ENCODE data around the gene DIPK2A. TPM values are rescaled to one million over a fixed set of nuclear protein-coding genes. Genes with fewer than 3 reads are reported as not detected.

The DIPK2A gene
- total and polyA plus RNA-seq, 2 of the 13 experiments (the other 11 are each of a cell fraction or from before 2014, with no cell fraction given) = 5.8 to 8.0 TPM

DNA sequence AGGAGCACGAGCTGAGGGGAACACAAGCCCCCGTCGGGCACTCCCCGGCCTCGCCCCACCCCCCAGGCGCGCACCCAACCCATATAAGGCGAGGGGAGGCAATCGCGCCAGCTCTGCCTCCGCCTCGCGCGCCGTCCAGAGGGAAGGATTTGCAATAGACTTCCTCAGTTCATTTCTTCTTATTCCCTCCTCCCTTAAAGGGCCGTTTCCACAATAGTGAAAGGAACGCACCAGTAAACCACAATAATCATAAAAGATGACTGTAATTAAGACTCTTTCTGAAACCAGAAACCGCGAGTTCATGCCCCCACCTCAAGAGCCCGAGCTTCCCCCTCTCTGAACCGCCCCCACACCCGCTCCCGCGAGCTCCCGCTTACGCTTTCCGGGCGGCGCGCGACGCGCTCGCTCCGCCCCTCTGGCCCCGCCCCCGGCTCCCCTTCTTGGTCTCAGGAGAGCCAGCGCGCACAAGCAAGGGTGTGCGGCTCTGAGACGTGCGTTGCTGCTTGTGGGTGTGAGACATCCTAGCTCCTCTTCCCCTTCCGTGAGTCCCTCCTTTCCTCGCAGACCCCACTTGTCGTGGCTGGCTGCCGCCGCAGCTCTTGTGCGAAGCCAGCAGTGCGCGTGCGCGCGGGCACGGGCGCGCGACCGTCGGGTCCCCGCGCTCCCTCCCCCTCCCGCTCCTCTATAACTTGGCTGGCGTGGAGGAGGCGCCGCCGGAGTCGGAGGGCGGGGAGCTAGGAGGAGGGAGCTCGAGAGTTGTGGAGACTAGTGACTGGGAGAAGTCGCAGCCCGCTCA lies at the start of gene DIPK2A (continued):
- TF ChIP-seq, protein P1, sequence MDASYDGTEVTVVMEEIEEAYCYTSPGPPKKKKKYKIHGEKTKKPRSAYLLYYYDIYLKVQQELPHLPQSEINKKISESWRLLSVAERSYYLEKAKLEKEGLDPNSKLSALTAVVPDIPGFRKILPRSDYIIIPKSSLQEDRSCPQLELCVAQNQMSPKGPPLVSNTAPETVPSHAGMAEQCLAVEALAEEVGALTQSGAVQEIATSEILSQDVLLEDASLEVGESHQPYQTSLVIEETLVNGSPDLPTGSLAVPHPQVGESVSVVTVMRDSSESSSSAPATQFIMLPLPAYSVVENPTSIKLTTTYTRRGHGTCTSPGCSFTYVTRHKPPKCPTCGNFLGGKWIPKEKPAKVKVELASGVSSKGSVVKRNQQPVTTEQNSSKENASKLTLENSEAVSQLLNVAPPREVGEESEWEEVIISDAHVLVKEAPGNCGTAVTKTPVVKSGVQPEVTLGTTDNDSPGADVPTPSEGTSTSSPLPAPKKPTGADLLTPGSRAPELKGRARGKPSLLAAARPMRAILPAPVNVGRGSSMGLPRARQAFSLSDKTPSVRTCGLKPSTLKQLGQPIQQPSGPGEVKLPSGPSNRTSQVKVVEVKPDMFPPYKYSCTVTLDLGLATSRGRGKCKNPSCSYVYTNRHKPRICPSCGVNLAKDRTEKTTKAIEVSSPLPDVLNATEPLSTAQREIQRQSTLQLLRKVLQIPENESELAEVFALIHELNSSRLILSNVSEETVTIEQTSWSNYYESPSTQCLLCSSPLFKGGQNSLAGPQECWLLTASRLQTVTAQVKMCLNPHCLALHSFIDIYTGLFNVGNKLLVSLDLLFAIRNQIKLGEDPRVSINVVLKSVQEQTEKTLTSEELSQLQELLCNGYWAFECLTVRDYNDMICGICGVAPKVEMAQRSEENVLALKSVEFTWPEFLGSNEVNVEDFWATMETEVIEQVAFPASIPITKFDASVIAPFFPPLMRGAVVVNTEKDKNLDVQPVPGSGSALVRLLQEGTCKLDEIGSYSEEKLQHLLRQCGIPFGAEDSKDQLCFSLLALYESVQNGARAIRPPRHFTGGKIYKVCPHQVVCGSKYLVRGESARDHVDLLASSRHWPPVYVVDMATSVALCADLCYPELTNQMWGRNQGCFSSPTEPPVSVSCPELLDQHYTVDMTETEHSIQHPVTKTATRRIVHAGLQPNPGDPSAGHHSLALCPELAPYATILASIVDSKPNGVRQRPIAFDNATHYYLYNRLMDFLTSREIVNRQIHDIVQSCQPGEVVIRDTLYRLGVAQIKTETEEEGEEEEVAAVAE (CRISPR knock-in tag; IDR thresholded peaks at IDR 0.05; ENCODE audit: borderline replicate concordance) = no peak
- no peak for TF ChIP-seq ZNF883 (CRISPR knock-in tag; IDR thresholded peaks at IDR 0.05; ENCODE audit: not compliant biosample characterization)
- TF ChIP-seq POLR2AphosphoS5 (IDR thresholded peaks at IDR 0.05; ENCODE audit: low read depth, low read length) = peak; percentile 63; the same call in 1 of the 2 replicates
- no peak for TF ChIP-seq SIN3B (IDR thresholded peaks at IDR 0.05; ENCODE audit: low read length)
- TF ChIP-seq SKI (IDR thresholded peaks at IDR 0.05; ENCODE audit: partially characterized antibody) = no peak
- TF ChIP-seq EP300 (IDR thresholded peaks at IDR 0.05; ENCODE audit: low read depth in 2 of 2, low read length in 2 of 2) = no peak
- TF ChIP-seq EP300 (CRISPR knock-in tag; IDR thresholded peaks at IDR 0.05; ENCODE audit: borderline replicate concordance) = no peak
- TF ChIP-seq ZNF674 (CRISPR knock-in tag; IDR thresholded peaks at IDR 0.05; ENCODE audit: low read depth) = no peak
- no peak for TF ChIP-seq KLF16 (CRISPR knock-in tag; IDR thresholded peaks at IDR 0.05)
- TF ChIP-seq, protein P2, sequence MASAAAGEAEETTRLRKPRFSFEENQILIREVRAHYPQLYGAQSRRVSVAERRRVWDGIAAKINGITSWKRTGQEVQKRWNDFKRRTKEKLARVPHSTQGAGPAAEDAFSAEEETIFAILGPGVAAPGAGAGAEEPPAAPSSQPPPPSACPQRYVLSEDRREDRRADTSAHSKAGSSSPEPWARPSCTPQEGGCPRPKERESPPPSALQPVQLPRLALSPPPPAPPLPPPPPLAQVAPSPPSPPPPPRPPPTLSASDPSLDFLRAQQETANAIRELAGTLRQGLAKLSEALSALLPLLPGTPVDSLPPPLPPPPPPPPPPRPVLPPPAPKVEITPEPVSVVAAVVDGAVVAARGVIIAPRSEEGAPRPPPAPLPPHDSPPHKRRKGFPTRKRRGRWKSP (CRISPR knock-in tag; IDR thresholded peaks at IDR 0.05) = no peak
- TF ChIP-seq NKX3-1 (CRISPR knock-in tag; IDR thresholded peaks at IDR 0.05) = no peak
- TF ChIP-seq, protein P3, sequence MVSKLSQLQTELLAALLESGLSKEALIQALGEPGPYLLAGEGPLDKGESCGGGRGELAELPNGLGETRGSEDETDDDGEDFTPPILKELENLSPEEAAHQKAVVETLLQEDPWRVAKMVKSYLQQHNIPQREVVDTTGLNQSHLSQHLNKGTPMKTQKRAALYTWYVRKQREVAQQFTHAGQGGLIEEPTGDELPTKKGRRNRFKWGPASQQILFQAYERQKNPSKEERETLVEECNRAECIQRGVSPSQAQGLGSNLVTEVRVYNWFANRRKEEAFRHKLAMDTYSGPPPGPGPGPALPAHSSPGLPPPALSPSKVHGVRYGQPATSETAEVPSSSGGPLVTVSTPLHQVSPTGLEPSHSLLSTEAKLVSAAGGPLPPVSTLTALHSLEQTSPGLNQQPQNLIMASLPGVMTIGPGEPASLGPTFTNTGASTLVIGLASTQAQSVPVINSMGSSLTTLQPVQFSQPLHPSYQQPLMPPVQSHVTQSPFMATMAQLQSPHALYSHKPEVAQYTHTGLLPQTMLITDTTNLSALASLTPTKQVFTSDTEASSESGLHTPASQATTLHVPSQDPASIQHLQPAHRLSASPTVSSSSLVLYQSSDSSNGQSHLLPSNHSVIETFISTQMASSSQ (IDR thresholded peaks at IDR 0.05; ENCODE audit: low read depth) = no peak
- TF ChIP-seq, protein P3 (CRISPR knock-in tag; IDR thresholded peaks at IDR 0.05; ENCODE audit: borderline replicate concordance) = no peak
- TF ChIP-seq ZNF891 (CRISPR knock-in tag; IDR thresholded peaks at IDR 0.05) = no peak
- TF ChIP-seq ZNF777 (CRISPR knock-in tag; IDR thresholded peaks at IDR 0.05) = no peak; the same call in 1 of the 2 replicates
- TF ChIP-seq IKZF1 (IDR thresholded peaks at IDR 0.05) = no peak
- no peak for TF ChIP-seq CAMTA2 (CRISPR knock-in tag; IDR thresholded peaks at IDR 0.05; ENCODE audit: borderline replicate concordance)
- no peak for TF ChIP-seq AGO2 (optimal IDR thresholded peaks at IDR 0.05; ENCODE audit: low read depth, low read length)
- no peak for TF ChIP-seq TBP (CRISPR knock-in tag; IDR thresholded peaks at IDR 0.05)

Measured in HepG2 (cell line).